HG02642 (cell line): ENCODE data around the gene NPIPB8.
"Not testable (repeated sequence)": the region's sequence is repeated elsewhere in the genome, so short reads cannot be mapped to it uniquely, and the experiment has no call there.

Source experiments
- ATAC-seq: cut with Tn5 transposase; IDR thresholded peaks from one replicate; pipeline ENCODE4 v1.9.1; 2021; ENCODE audit warnings: mild to moderate bottlenecking; ENCODE audit not compliant: unreplicated experiment, poor library complexity

The NPIPB8 gene

DNA sequence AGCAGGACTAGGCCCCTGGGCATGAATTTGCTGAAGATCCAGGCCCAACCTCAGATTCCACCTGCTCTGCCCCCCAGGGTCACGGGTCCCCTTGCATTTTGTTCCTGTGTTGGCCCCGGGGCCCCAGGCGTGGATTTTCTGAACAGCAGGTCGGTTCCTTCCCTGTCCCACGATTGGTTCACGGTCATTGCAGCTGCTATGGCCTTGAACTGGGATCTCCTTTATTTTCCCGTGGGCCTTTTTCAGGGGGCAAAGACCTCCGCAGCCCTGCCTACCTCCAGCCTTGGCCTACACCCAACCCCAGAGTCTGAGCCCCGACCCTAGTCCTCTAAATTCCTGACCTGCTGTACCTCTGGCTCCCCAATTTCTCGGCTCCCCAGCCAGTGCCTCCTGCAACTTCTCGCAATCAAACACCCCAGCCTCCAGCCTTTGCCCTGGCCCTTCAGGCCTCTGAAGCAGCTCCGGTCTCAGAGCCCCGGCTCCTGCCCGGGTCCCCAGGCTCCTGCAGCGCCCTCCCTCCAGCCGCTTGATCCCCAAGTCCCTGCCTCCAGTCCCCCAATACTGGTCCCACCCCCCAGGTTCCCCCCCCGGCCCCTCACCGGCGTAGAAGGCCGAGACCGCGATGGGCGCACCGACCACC is 15.2 kb upstream of the NPIPB8 start:
- ATAC-seq: not testable (repeated sequence)

DNA sequence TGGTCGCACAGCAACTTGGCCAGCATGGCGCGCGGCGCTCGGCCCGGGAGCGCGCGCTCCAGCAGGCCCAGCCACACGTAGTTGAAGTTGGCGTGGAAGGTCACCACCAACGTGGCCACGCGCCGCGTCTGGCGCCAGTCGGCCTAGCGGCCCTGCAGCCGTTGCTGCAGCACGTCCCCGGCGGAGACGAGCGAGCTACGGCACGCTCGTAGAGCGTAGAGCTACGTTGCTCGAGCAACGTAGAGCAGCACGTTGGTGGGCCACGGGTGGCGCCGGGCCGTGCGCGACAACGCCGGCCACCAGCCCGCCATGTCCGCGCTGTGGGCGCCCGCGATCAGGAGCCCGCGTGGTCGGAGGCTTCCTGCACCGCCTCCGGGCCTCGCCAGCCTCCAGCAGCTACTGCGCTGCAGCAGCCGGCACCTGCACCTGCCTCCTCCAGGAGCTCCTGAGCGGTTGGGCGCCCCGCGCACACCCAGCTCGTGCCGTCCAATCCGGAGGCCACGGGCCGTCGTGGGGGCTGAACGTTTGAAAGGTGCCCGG is 14.6 kb upstream of the NPIPB8 start:
- ATAC-seq: no peak

- ATAC-seq: not testable (repeated sequence)
Measured at GRCh38 chr16:28630905-28631304, 7.0 kb upstream of the NPIPB8 start.

GRCh38 chr16:28636093-28636823 is 1.6 kb upstream of the NPIPB8 start:
- ATAC-seq: not testable (repeated sequence)

DNA sequence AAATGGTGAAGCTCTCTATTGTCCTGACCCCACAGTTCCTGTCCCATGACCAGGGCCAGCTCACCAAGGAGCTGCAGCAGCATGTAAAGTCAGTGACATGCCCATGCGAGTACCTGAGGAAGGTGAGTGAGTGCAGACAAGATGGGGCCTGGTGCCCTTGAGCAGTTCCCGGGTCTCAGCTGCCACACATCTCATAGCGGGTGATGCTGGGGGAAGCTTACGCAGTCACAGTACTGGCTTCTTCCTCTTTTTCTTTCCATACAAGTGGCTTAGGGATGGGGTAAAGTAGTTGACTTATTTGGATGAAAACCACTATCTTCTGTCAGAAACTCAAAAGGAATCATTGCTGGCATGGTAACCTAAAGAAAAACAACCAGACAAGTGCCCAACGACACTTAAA is 494 bp downstream of the NPIPB8 start:
- ATAC-seq: not testable (repeated sequence)

DNA sequence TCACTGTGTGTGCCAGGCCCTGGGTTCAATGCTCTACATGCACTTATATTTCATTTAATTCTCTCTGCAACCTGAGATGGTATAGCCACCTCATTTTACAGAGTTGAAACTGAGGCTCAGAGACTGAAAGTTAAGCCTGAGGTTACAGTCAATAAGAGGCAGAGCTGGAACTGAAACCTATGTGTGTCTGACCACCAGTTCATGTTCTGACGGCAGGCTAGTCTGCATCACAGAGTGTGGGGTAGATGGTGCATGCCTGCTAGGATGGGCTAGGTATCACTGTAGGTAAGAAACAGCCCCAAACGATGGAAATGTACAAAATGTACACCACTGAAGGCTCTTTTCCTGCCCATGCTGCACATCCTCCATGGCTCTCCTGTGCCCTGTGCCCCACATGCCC is 2.1 kb downstream of the NPIPB8 start:
- ATAC-seq: not testable (repeated sequence)

GRCh38 chr16:28666264-28666663 is 28.4 kb downstream of the NPIPB8 start:
- ATAC-seq: not testable (repeated sequence)

GRCh38 chr16:28667480-28667879 is 29.6 kb downstream of the NPIPB8 start:
- ATAC-seq: not testable (repeated sequence)

DNA sequence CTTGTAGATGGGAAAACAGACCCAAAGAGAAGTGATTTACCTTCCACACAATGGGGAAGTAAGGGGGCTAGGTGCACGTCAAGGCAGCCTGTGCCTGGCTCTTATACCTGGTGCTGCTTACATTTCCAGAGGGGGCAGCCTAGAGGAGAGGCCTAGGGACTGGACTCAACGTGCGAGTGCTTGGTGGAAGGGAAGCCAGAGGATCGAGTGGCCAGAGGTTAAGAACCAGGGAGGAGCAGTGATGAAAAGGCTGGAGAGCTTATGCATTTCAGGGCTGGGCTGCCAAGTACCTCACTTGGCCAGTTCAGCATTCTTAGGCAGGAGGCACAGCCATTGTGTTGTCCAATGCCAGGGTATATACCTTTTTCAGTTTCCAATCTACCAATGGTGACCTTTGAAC is 30.3 kb downstream of the NPIPB8 start:
- ATAC-seq: not testable (repeated sequence)

DNA sequence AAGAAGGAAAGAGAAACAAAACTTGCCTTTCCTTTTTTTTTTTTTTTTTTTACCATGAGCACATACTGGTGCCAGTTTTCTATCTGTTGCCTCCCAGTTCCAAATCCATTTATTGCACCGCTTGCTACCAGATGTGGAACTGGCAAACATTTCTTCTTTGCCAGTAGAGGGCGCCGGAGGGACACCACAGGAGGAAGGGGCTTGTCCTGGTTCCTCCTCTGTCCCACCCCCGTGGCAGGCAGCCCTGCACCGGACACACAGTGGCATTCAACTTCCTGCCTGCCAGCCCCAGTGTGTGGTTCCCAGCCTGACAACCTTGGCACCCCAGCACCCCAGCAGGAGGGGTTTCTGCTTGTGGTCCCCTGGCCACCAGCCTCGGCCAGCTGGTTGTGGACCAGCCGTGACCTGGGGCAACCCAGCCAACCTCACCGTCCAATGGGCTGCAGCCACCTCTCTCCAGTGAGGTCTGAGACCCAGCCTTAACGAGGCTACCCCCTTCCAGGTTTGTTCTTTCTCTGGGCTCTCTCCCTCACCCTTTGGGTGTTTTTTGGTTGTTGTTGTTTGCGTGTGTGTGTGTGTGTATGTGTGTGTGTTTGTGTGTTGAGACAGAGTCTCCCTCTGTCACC is 50.6 kb downstream of the NPIPB8 start:
- peak; percentile 84 for ATAC-seq

DNA sequence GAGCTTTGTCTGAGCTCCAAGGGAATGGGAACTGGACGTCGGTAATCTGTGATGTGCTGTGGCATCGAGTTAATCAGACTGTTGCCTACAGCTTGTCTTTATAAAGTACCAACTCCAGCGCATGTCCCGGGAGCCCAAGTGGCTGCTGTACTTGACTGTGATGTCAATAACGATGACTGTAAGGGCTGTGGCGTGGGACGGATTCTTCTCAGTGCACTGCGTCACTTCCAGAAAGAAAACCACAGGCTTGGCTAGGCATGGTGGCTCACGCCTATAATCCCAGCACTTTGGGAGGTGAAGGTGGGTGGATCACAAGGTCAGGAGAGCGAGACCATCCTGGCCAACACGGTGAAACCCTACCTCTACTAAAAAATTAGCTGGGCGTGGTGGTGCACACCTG is 51.6 kb downstream of the NPIPB8 start:
- not testable (repeated sequence) for ATAC-seq

- ATAC-seq: not testable (repeated sequence)
Measured at GRCh38 chr16:28691722-28692121, 53.9 kb downstream of the NPIPB8 start.

DNA sequence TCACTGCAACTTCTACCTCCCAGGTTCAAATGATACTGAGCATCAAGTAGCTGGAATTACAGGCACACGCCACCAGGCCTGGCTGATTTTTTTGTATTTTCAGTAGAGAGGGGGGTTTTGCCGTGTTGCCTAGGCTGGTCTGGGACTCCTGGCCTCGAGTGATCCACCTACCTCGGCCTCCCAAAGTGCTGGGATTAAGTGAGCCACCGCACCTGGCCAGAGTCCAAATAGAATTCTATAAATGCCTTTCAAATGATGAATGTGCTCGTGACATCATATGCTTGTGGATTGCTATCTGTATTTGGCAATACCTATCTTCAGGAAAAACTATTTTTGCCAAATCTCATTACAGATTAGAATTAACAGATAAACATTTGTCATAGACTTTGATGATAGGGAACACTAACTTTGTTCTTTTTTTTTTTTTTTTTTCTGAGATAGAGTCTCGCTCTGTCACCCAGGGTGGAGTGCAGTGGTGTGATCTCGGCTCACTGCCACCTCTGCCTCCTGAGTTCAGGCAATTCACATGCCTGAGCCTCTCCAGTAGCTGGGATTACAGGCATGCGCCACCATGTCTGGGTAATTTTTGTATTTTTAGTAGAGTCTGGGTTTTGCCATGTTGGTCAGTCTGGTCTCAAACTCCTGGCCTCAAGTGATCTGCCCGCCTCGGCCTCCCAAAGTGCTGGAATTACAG is 55.5 kb downstream of the NPIPB8 start:
- ATAC-seq: not testable (repeated sequence)

- ATAC-seq: not testable (repeated sequence)
Measured at GRCh38 chr16:28699792-28700191, 61.9 kb downstream of the NPIPB8 start.

- ATAC-seq: not testable (repeated sequence)
Measured at GRCh38 chr16:28700349-28700748, 62.5 kb downstream of the NPIPB8 start.

GRCh38 chr16:28701384-28701783 is 63.5 kb downstream of the NPIPB8 start:
- ATAC-seq: not testable (repeated sequence)

DNA sequence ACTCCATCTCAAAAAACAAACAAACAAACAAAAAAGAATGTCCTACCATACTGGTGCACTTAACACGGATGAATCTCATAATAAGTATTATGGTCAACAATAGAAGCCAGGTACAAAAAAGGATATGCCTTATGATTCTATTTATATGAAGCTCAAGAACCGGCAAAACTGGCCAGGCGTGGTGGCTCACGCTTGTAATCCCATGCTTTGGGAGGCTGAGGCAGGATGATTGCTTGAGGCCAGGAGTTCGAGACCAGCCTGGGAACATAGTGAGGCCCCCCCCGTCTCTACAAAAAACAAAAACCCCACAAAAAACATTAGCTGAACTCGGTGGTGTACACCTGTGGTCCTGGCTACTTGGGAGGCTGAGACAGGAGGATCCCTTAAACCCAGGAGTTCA is 66.4 kb downstream of the NPIPB8 start:
- ATAC-seq: not testable (repeated sequence)
